Testis (tissue), 3 donors: ENCODE data around the gene SP140. TPM values are rescaled to one million over a fixed set of nuclear protein-coding genes. Genes with fewer than 3 reads are reported as not detected.

Source experiments
- DNase-seq: peaks from one replicate; pipeline ENCODE4 v3.0.0-alpha.2; 2019
- H3K27ac ChIP-seq, 2 donors: fragments of 200-600 bp; sonication (generic); one replicate each; pipeline ENCODE4 v1.5.1; 2019
- H3K27me3 ChIP-seq: fragments of 200-600 bp; sonication (generic); one replicate; pipeline ENCODE4 v1.5.1; 2019
- H3K36me3 ChIP-seq: fragments of 200-600 bp; sonication (generic); one replicate; pipeline ENCODE4 v1.5.1; 2017; ENCODE audit warnings: low read depth; ENCODE audit errors: missing control alignments
- H3K4me1 ChIP-seq: fragments of 200-600 bp; sonication (generic); one replicate; pipeline ENCODE4 v1.5.1; 2019
- H3K4me3 ChIP-seq, 2 donors: fragments of 200-600 bp; sonication (generic); one replicate each; pipeline ENCODE4 v1.5.1; 2017 to 2019
- H3K9me3 ChIP-seq: fragments of 200-600 bp; sonication (generic); one replicate; pipeline ENCODE4 v1.5.1; 2017
- POLR2A ChIP-seq: fragments of 450-650 bp; IDR thresholded peaks from one replicate; pipeline ENCODE4 v1.6.1; 2017; ENCODE audit warnings: antibody characterized with exemption, mild to moderate bottlenecking, moderate library complexity
- WGBS, 2 donors: methylation state at CpG; one replicate each; pipeline ENCODE4 v1.1.5; 2018; 5-methylcytosine and 5-hydroxymethylcytosine counted together
- intact Hi-C: fragments of 100-400 bp; cut with DNase I; formaldehyde crosslinking; loops from one replicate; pipeline ENCODE4 v1.15.1; 2023; ENCODE audit warnings: low total_unique reads
- polyA plus RNA-seq: library from polyadenylated mRNA; stranded (reverse); fragments of 350-450 nt; fragmentation: Illumina TruSeq; extraction: RNeasy Lipid Tissue Mini Kit (QIAGEN cat#74804); gene quantifications from one replicate; pipeline ENCODE4 v1.2.3, GENCODE V29; 2014; ENCODE audit warnings: low read depth, low replicate concordance; ENCODE audit not compliant: insufficient read depth
- total RNA-seq, 2 donors: library from RNA; depleted of rRNA; stranded (reverse); fragments of >200 nt; gene quantifications; one replicate each; pipeline ENCODE4 v1.2.3, GENCODE V29; 2016
- TF ChIP-seq, protein P1 (sequence below), 3 experiments: fragments of 450-650 bp in 2 of 3; fragments of 200-600 bp in 1 of 3; sonication (generic) in 1 of 3; IDR thresholded peaks; one replicate each; pipeline ENCODE4 v1.5.1; 2016 to 2019; ENCODE audit warnings: antibody characterized with exemption in 3 of 3, mild to moderate bottlenecking in 2 of 3, moderate library complexity in 1 of 3

Gene SP140
- total and polyA plus RNA-seq, 3 donors from 2014 or later: 2.0 to 7.2 (median 4.8) TPM

DNA sequence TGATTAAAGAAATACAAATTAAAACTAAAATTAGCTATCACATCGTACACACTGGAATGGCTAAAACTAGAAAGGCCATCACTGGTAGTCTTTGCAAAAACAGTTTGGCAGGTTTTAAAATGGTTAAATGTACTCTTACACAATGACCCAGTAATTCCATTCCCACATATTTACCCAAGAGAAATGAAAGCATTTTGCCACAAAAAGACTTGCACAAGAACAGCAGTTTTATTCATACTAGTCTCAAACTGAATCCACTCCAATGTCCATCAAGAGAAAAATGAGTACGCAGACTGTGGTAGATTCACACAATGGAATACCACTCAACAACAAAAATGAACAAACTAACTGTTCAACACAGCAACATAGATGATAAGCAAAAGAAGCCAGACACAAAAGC, 130.5 kb downstream of the SP140 start:
- TF ChIP-seq POLR2A: no peak
- TF ChIP-seq, protein P1, sequence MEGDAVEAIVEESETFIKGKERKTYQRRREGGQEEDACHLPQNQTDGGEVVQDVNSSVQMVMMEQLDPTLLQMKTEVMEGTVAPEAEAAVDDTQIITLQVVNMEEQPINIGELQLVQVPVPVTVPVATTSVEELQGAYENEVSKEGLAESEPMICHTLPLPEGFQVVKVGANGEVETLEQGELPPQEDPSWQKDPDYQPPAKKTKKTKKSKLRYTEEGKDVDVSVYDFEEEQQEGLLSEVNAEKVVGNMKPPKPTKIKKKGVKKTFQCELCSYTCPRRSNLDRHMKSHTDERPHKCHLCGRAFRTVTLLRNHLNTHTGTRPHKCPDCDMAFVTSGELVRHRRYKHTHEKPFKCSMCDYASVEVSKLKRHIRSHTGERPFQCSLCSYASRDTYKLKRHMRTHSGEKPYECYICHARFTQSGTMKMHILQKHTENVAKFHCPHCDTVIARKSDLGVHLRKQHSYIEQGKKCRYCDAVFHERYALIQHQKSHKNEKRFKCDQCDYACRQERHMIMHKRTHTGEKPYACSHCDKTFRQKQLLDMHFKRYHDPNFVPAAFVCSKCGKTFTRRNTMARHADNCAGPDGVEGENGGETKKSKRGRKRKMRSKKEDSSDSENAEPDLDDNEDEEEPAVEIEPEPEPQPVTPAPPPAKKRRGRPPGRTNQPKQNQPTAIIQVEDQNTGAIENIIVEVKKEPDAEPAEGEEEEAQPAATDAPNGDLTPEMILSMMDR (IDR thresholded peaks at IDR 0.05): no peak
- DNase-seq: no peak
- WGBS, 2 donors: 78 to 83% methylated on average over 2 of the region's 2 CpGs
- no peak overlapping the region for H3K4me3 ChIP-seq
- no peaks in the 10 kb centered on the region for H3K27me3 ChIP-seq
- no peak overlapping the region for H3K27ac ChIP-seq
- intact Hi-C loops: no loop called here
- H3K36me3 ChIP-seq: no peaks in the 10 kb centered on the region
- H3K9me3 ChIP-seq: no peaks in the 10 kb centered on the region
- H3K4me1 ChIP-seq: no peaks in the 10 kb centered on the region

DNA sequence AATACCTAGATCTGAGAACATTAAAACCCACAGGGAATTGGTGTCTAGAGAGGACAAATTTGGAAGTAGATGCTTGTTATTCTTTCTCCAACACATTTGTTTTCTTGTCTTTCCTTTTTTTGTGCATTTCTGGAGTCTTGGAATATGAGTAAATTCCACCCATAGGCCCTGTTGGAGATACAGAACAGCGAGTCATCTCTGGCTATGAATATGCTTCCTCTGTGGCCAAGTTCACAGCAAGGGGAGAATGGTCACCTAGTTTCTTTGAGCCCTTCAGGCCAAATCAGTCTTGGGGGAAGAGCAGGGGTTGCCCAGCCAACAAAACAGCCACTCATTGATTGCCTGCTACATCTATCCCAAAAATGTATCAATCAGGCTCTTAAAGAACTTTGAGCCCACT, 132.8 kb downstream of the SP140 start:
- WGBS, 2 donors: 93 to 100% methylated on average over 1 of the region's 1 CpG

DNA sequence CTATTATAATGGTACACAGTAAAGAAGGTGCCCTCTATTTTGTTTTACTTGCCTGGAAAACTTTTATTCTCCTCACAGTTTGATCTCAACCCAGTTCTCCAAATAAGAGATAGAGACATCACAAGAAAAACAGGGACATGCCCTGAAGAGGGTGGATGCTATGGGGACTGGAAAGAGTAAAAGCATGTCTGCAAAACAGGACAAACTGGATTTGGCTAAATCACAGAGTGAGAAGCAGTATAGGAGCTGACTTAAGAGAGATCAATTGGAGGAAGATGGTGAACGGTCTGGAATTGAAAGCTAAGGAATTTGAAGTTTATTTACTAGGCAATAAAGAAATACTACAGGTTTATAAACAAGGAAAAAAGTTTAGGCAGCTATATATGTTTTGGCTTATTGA, 134.5 kb downstream of the SP140 start:
- no peak overlapping the region for H3K4me3 ChIP-seq
- H3K36me3 ChIP-seq: no peaks in the 10 kb centered on the region
- no peak overlapping the region for H3K27ac ChIP-seq
- TF ChIP-seq, protein P1 (IDR thresholded peaks at IDR 0.05): no peak
- no peak for TF ChIP-seq POLR2A
- H3K9me3 ChIP-seq: no peaks in the 10 kb centered on the region
- intact Hi-C loops: no loop called here
- no peaks in the 10 kb centered on the region for H3K4me1 ChIP-seq
- no peaks in the 10 kb centered on the region for H3K27me3 ChIP-seq
- 61 to 79% methylated on average over 1 of the region's 1 CpG for WGBS, 2 donors
- DNase-seq: no peak

More for the DNA sequence above, 132.8 kb downstream of the SP140 start:
- H3K4me1 ChIP-seq: no peaks in the 10 kb centered on the region
- H3K27me3 ChIP-seq: no peaks in the 10 kb centered on the region
- H3K9me3 ChIP-seq: no peaks in the 10 kb centered on the region
- no peaks in the 10 kb centered on the region for H3K36me3 ChIP-seq
- no peak overlapping the region for H3K4me3 ChIP-seq
- TF ChIP-seq POLR2A: no peak
- TF ChIP-seq, protein P1 (IDR thresholded peaks at IDR 0.05): no peak
- H3K27ac ChIP-seq: no peak overlapping the region
- DNase-seq: no peak
- intact Hi-C loops: no loop called here

- DNase-seq: no peak
- Histone ChIP-seq H3K27me3 (no peaks in the 10 kb centered on the region), H3K4me1 (no peaks in the 10 kb centered on the region), H3K27ac (no peak overlapping the region), H3K9me3 (no peaks in the 10 kb centered on the region), H3K4me3 (no peak overlapping the region), H3K36me3 (no peaks in the 10 kb centered on the region)
- WGBS, 2 donors: 75 to 92% methylated on average over 1 of the region's 1 CpG
- intact Hi-C loops: no loop called here
- TF ChIP-seq POLR2A: no peak
- TF ChIP-seq, protein P1 (IDR thresholded peaks at IDR 0.05): no peak
Measured at GRCh38 chr2:230362030-230362691, 136.6 kb downstream of the SP140 start.

Other genes with a start within 250 kb of the SP140 start
- 1 to 10 TPM; 1.4 to 2.8 TPM for gene SLC16A14, start 156.8 kb upstream of the SP140 start, total RNA-seq
- gene SLC16A14, start 156.8 kb upstream of the SP140 start, polyA plus RNA-seq: 2.0 TPM
- gene SP110, start 5.8 kb upstream of the SP140 start, total RNA-seq: 10 to 100 TPM; 15.3 to 17.7 TPM
- 7.5 TPM for gene SP110, start 5.8 kb upstream of the SP140 start, polyA plus RNA-seq
- 10 to 100 TPM in 1 of 2 donors, 1 to 10 TPM in 1; 7.9 to 21.9 TPM for gene SP140L, start 101.5 kb downstream of the SP140 start, total RNA-seq
- 7.2 TPM for gene SP140L, start 101.5 kb downstream of the SP140 start, polyA plus RNA-seq
- gene SP100, start 190.5 kb downstream of the SP140 start, total RNA-seq: 10 to 100 TPM; 26.8 to 43.7 TPM
- gene SP100, start 190.5 kb downstream of the SP140 start, polyA plus RNA-seq: 15.2 TPM